T-helper 17 cell (primary cell): ENCODE results near the gene LLPH. TPM values are rescaled to one million over a fixed set of nuclear protein-coding genes. Genes with fewer than 3 reads are reported as not detected.

ENCODE experiments used
- ATAC-seq: fragments of 150-1000 bp; cut with Tn5 transposase; 2 replicates; pipeline ENCODE4 v1.10.0; 2021; ENCODE audit warnings: mild to moderate bottlenecking, moderate library complexity
- DNase-seq, 3 donors: peaks; one replicate each; pipeline versions ENCODE4 v3.0.0 to v3.0.0-alpha.2; 2020 to 2021
- H3K9me3 ChIP-seq: one replicate; pipeline ENCODE4 v1.7.0; 2013; ENCODE audit warnings: low read length, mild to moderate bottlenecking; ENCODE audit not compliant: control insufficient read depth, poor library complexity, severe bottlenecking
- H3K27ac Mint-ChIP-seq: one replicate; pipeline ENCODE4 v1.8.0; 2022; ENCODE audit warnings: mild to moderate bottlenecking, moderate library complexity, mixed read lengths
- H3K27me3 Mint-ChIP-seq: one replicate; pipeline ENCODE4 v1.8.0; 2022; ENCODE audit warnings: mixed read lengths
- H3K36me3 Mint-ChIP-seq: one replicate; pipeline ENCODE4 v1.8.0; 2022; ENCODE audit warnings: low read depth, mixed read lengths
- H3K4me1 Mint-ChIP-seq: one replicate; pipeline ENCODE4 v1.8.0; 2022; ENCODE audit warnings: mild to moderate bottlenecking, mixed read lengths
- H3K4me3 Mint-ChIP-seq: one replicate; pipeline ENCODE4 v1.8.0; 2022; ENCODE audit warnings: mild to moderate bottlenecking, moderate library complexity, mixed read lengths
- total RNA-seq, 4 donors: library from RNA in 2 of 4; stranded (reverse) in 2 of 4; gene quantifications; one replicate each; pipeline ENCODE4 v1.2.3 and lab custom pipeline; 2022 to 2026

LLPH gene
- total RNA-seq, 2 donors from 2014 or later = 20.7 to 24.0 TPM

DNA sequence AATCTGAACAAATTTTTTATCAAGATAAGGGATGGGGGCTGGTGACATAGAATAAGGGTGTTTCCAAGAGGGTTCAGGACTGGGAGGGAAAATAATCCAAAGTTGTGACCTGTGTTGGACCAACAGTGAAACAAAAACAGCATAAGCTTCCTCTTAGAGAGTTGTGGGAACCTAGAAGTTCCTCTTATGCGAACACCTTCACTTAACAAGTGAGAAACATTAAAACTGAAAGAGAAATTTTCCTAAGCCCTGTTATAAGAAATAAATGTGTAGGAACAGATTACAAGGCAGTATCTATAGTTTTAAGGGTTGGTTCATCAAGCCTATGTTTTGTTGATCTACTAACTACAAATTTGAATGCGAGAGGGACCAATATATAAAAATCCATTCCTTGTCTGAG is 58.4 kb downstream of the LLPH start:
- Mint-ChIP-seq H3K4me1 (peaks cover 4% of the 10 kb centered on the region), H3K4me3 (no peak overlapping the region), H3K27ac (no peak overlapping the region), H3K36me3 (no peaks in the 10 kb centered on the region), H3K27me3 (peaks cover 38% of the 10 kb centered on the region)
- no peak for ATAC-seq
- DNase-seq = no peak
- no peaks in the 10 kb centered on the region for H3K9me3 ChIP-seq

DNA sequence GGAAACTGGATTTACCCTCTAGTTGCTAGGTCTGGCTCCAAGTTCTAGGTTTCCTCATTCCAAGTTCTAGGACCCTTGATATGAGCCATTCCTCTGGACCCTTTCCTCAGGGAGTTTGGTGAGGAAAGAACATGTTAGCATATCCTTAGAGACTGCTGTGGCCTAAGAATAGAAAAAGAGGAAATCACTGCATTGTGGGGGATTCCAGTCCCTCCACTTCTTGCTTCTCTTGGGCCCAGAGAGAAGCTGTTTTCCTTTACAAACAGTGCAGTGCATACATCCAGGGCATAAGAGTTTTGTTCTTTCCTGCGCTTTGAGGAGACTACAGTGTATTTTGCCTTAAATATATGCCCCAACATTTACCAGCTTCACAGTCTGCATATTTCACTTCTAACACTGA is 59.0 kb downstream of the LLPH start:
- DNase-seq = no peak
- no peak overlapping the region for H3K27ac Mint-ChIP-seq
- peaks cover 38% of the 10 kb centered on the region for H3K27me3 Mint-ChIP-seq
- peaks cover 10% of the 10 kb centered on the region for H3K4me1 Mint-ChIP-seq
- ATAC-seq = no peak
- no peaks in the 10 kb centered on the region for H3K36me3 Mint-ChIP-seq
- H3K9me3 ChIP-seq = no peaks in the 10 kb centered on the region
- no peak overlapping the region for H3K4me3 Mint-ChIP-seq

DNA sequence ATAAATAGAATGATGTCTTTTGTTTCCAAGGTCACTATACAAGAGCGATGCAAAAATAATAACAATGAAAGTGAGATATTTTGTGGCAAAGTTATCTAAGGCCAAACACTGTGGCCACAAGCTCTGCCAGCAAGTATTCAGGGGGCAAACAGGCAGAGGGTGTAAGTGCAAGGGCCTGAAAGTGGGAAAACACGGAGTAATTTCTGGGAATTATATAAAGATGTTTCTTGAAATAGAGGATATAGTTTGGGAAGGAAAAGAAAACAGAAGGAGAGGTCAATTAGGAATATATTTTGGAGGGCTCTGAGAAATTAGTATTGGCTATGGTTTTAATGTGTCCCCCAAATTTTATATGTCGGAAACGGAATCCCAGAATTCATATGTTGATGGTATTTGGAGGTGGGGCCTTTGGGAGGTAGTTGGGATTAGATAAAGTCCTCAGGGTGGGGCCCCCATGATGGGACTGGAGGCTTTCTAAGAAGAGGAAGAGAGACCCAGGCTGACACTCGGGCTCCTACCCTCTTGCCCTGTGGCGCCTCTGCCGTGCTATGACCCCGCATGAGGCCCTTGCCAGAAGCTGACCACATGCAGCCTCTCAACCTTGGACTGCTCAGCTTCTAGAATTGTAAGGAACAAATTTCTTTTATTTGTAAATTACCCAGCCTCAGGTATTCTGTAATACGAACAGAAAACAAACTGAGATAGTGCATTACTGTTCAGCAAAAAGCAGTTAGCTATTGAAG is 60.0 kb downstream of the LLPH start:
- Mint-ChIP-seq H3K36me3 (no peaks in the 10 kb centered on the region), H3K27ac (no peak overlapping the region), H3K4me3 (no peak overlapping the region), H3K27me3 (peaks cover 42% of the 10 kb centered on the region), H3K4me1 (peaks cover 17% of the 10 kb centered on the region)
- no peaks in the 10 kb centered on the region for H3K9me3 ChIP-seq
- DNase-seq (no peak), ATAC-seq (no peak)

DNA sequence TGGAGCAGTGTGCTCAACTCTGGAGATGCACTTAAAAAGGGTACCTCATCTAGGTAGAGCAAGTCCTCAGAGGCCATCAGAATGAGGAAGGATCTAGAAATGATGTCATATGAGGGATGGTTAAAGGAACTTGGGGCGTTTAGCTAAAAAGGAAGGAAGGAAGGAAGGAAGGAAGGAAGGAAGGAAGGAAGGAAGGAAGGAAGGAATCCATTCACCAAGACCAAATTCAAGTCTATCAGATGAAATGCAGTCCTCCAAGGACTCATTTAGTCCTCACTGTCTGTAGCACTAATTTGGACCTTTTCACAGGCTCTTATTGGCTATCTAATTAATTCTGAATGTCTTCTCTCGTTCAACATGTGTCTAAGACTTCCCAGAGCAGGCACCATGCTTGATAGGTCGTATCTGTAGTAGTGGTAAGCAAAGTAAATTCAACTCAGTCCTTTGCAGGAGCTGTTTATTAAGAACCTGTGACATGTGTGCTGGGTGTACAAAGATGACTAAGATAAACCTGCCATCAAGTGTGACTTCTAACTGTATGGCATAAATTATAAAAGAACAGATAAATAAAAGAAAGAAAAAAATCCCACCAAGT is 63.5 kb downstream of the LLPH start:
- Mint-ChIP-seq H3K4me3 (no peak overlapping the region), H3K4me1 (peaks cover 18% of the 10 kb centered on the region), H3K36me3 (no peaks in the 10 kb centered on the region), H3K27me3 (peaks cover 46% of the 10 kb centered on the region), H3K27ac (no peak overlapping the region)
- H3K9me3 ChIP-seq = no peaks in the 10 kb centered on the region
- no peak for ATAC-seq
- DNase-seq = no peak

Other genes starting within 250 kb of the LLPH start
- 10 to 100 TPM; 44.4 to 47.5 TPM for gene TMBIM4, start 39.2 kb upstream of the LLPH start, total RNA-seq
- gene IRAK3, start 58.5 kb upstream of the LLPH start, total RNA-seq = 1 to 10 TPM; 1.5 to 2.4 TPM
- 10 to 100 TPM; 51.8 to 72.1 TPM for gene HELB, start 171.7 kb upstream of the LLPH start, total RNA-seq